HG02610 (cell line): ENCODE measurements around the gene SUPT5H.
A peak's percentile ranks its signal among the peaks of the same experiment; 100 is the strongest.
"Not testable (repeated sequence)": the region's sequence is repeated elsewhere in the genome, so short reads cannot be mapped to it uniquely, and the experiment has no call there.

Experiments
- ATAC-seq: cut with Tn5 transposase; IDR thresholded peaks from one replicate; pipeline ENCODE4 v1.9.1; 2021; ENCODE audit warnings: mild to moderate bottlenecking, moderate library complexity; ENCODE audit not compliant: unreplicated experiment

Gene SUPT5H

GRCh38 chr19:39424934-39425333, 20.4 kb upstream of the SUPT5H start:
- ATAC-seq, result no peak

GRCh38 chr19:39425744-39426143, 19.6 kb upstream of the SUPT5H start:
- no peak for ATAC-seq

GRCh38 chr19:39426170-39426569, 19.2 kb upstream of the SUPT5H start:
- ATAC-seq, result no peak

- ATAC-seq, result no peak
These were observed 17.7 kb upstream of the SUPT5H start for GRCh38 chr19:39427707-39428106.

GRCh38 chr19:39428283-39429112, 16.9 kb upstream of the SUPT5H start:
- ATAC-seq, result no peak

GRCh38 chr19:39430675-39431593, 14.4 kb upstream of the SUPT5H start:
- no peak for ATAC-seq

- no peak for ATAC-seq
These were observed 12.7 kb upstream of the SUPT5H start for GRCh38 chr19:39432677-39433025.

GRCh38 chr19:39433480-39434079, 11.8 kb upstream of the SUPT5H start:
- no peak for ATAC-seq

GRCh38 chr19:39434123-39435076, 11.0 kb upstream of the SUPT5H start:
- ATAC-seq, result no peak

- ATAC-seq, result peak; percentile 84
These were observed 9.7 kb upstream of the SUPT5H start, which contains the start of gene RPS16 for GRCh38 chr19:39435499-39436349. TSS of gene RPS16 (minus strand) at chr19:39435949. CDS start at chr19:39435895, 54 bp downstream.

GRCh38 chr19:39436350-39436716, 9.0 kb upstream of the SUPT5H start:
- ATAC-seq, result no peak

- ATAC-seq, result no peak
These were observed 7.0 kb upstream of the SUPT5H start for GRCh38 chr19:39438270-39438934.

- ATAC-seq, result no peak
These were observed 685 bp upstream of the SUPT5H start for GRCh38 chr19:39444598-39445195.

- no peak for ATAC-seq
These were observed 1.1 kb downstream of the SUPT5H start for GRCh38 chr19:39446365-39447084.

- ATAC-seq, result no peak
These were observed 2.9 kb downstream of the SUPT5H start for GRCh38 chr19:39448271-39448670.

GRCh38 chr19:39449116-39449797, 3.9 kb downstream of the SUPT5H start:
- no peak for ATAC-seq

GRCh38 chr19:39451257-39451656, 5.9 kb downstream of the SUPT5H start:
- not testable (repeated sequence) for ATAC-seq
